Measurements from ENCODE around the gene ARHGDIB. TPM values are rescaled to one million over a fixed set of nuclear protein-coding genes. Genes with fewer than 3 reads are reported as not detected.

ARHGDIB gene
- total RNA-seq, 2 donors from 2014 or later = 0.66 to 0.95 TPM

DNA sequence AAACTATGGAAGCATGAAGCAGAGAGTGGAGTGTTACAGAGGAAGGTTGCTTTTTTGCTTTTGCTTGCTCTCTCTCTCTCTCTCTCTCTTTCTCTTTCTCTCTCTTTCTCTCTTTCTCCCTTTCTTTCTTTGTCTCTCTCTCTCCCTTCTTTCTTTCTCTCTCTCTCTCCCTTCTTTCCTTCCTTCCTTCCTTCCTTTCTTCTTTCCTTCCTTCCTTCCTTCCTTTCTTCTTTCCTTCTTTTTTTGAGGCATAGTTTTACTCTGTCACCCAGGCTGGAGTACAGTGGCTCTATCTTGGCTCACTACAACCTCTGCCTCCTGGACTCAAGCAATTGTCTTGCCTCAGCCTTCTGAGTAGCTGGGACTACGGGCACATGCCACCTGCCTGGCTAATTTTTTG is 7.6 kb downstream of the ARHGDIB start:
- 79 to 83% methylated on average over 1 of the region's 1 CpG for WGBS, 2 experiments (ENCODE audit: insufficient coverage in 1 of 2, insufficient read length in 1 of 2)
- Mint-ChIP-seq H3K9me3 (no peaks in the 10 kb centered on the region), H3K4me1 (peaks cover 5% of the 10 kb centered on the region), H3K27me3 (ENCODE audit: insufficient read depth) (no peaks in the 10 kb centered on the region), H3K4me3 (no peak overlapping the region), H3K27ac (no peak overlapping the region), H3K36me3 (ENCODE audit: low read depth) (no peaks in the 10 kb centered on the region)
- Histone ChIP-seq H3K4me1 (ENCODE audit: control insufficient read depth, insufficient read depth, low read length) (no peaks in the 10 kb centered on the region), H3K27ac (ENCODE audit: low read depth, low read length) (no peak overlapping the region), H3K27me3 (ENCODE audit: control insufficient read depth, insufficient read depth, low read length, poor library complexity, severe bottlenecking) (no peaks in the 10 kb centered on the region), H3K9ac (ENCODE audit: extremely low read depth, low read length, poor library complexity, severe bottlenecking) (no peak overlapping the region), H3K36me3 (ENCODE audit: control insufficient read depth, insufficient read depth, low read length) (no peaks in the 10 kb centered on the region), H3K4me3 (ENCODE audit: low read length) (no peak overlapping the region), H3K9me3 (ENCODE audit: control insufficient read depth, low read length) (no peaks in the 10 kb centered on the region)
- no peak for DNase-seq
- TF ChIP-seq, protein P1, sequence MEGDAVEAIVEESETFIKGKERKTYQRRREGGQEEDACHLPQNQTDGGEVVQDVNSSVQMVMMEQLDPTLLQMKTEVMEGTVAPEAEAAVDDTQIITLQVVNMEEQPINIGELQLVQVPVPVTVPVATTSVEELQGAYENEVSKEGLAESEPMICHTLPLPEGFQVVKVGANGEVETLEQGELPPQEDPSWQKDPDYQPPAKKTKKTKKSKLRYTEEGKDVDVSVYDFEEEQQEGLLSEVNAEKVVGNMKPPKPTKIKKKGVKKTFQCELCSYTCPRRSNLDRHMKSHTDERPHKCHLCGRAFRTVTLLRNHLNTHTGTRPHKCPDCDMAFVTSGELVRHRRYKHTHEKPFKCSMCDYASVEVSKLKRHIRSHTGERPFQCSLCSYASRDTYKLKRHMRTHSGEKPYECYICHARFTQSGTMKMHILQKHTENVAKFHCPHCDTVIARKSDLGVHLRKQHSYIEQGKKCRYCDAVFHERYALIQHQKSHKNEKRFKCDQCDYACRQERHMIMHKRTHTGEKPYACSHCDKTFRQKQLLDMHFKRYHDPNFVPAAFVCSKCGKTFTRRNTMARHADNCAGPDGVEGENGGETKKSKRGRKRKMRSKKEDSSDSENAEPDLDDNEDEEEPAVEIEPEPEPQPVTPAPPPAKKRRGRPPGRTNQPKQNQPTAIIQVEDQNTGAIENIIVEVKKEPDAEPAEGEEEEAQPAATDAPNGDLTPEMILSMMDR (conservative IDR thresholded peaks at IDR 0.05) = no peak

GRCh38 chr12:14952299-14952921 is 9.0 kb downstream of the ARHGDIB start:
- 87 to 98% methylated on average over 5 to 7 of the region's 7 CpGs for WGBS, 2 experiments (ENCODE audit: insufficient coverage in 1 of 2, insufficient read length in 1 of 2)

DNA sequence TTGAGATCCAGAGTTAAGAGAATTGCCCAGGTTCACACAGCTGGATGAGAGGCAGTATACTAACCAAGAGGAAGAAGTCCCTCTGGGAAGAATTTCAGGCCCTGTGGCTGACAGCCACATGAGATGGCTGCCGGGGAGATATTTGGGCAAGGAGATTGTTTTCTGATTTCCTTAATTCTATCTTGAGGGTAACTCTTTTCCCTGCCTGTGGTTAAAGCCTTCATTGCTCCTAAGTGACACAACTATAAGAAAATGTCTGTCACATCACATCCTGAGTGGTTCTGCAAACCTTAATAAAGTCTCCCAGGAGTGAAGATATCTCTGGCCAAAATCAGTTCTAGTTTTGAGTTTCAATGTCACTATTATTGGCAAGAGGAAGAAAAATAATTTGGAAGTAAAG is 9.6 kb downstream of the ARHGDIB start:
- no peak overlapping the region for H3K27ac ChIP-seq (ENCODE audit: low read depth, low read length)
- Mint-ChIP-seq H3K27ac (no peak overlapping the region), H3K9me3 (no peaks in the 10 kb centered on the region), H3K36me3 (ENCODE audit: low read depth) (no peaks in the 10 kb centered on the region), H3K4me3 (no peak overlapping the region), H3K4me1 (peaks cover 18% of the 10 kb centered on the region), H3K27me3 (ENCODE audit: insufficient read depth) (no peaks in the 10 kb centered on the region)
- no peaks in the 10 kb centered on the region for H3K9me3 ChIP-seq (ENCODE audit: control insufficient read depth, low read length)
- TF ChIP-seq, protein P1 (conservative IDR thresholded peaks at IDR 0.05) = no peak
- H3K4me1 ChIP-seq (ENCODE audit: control insufficient read depth, insufficient read depth, low read length) = peaks cover 9% of the 10 kb centered on the region
- H3K9ac ChIP-seq (ENCODE audit: extremely low read depth, low read length, poor library complexity, severe bottlenecking) = no peak overlapping the region
- no peaks in the 10 kb centered on the region for H3K36me3 ChIP-seq (ENCODE audit: control insufficient read depth, insufficient read depth, low read length)
- no peaks in the 10 kb centered on the region for H3K27me3 ChIP-seq (ENCODE audit: control insufficient read depth, insufficient read depth, low read length, poor library complexity, severe bottlenecking)
- WGBS, 2 experiments (ENCODE audit: insufficient coverage in 1 of 2, insufficient read length in 1 of 2) = 100% methylated on average over 1 of the region's 1 CpG; no CpG with 5 or more reads in 1 of the 2 experiments
- no peak overlapping the region for H3K4me3 ChIP-seq (ENCODE audit: low read length)
- no peak for DNase-seq

More at GRCh38 chr12:14952299-14952921, 9.0 kb downstream of the ARHGDIB start:
- Mint-ChIP-seq H3K4me3 (no peak overlapping the region), H3K27ac (no peak overlapping the region), H3K9me3 (no peaks in the 10 kb centered on the region), H3K27me3 (ENCODE audit: insufficient read depth) (no peaks in the 10 kb centered on the region), H3K36me3 (ENCODE audit: low read depth) (no peaks in the 10 kb centered on the region), H3K4me1 (peaks cover 14% of the 10 kb centered on the region)
- TF ChIP-seq, protein P1 (conservative IDR thresholded peaks at IDR 0.05) = no peak
- DNase-seq = no peak
- no peaks in the 10 kb centered on the region for H3K27me3 ChIP-seq (ENCODE audit: control insufficient read depth, insufficient read depth, low read length, poor library complexity, severe bottlenecking)
- no peak overlapping the region for H3K9ac ChIP-seq (ENCODE audit: extremely low read depth, low read length, poor library complexity, severe bottlenecking)
- H3K9me3 ChIP-seq (ENCODE audit: control insufficient read depth, low read length) = no peaks in the 10 kb centered on the region
- no peak overlapping the region for H3K4me3 ChIP-seq (ENCODE audit: low read length)
- H3K27ac ChIP-seq (ENCODE audit: low read depth, low read length) = no peak overlapping the region
- peaks cover 9% of the 10 kb centered on the region for H3K4me1 ChIP-seq (ENCODE audit: control insufficient read depth, insufficient read depth, low read length)
- no peaks in the 10 kb centered on the region for H3K36me3 ChIP-seq (ENCODE audit: control insufficient read depth, insufficient read depth, low read length)

Data from endodermal cell (in vitro differentiated cells).